SKM-1 treated with dmso at 0.1 percent for 144 hours (cell line): ENCODE results near the gene VPS13D.
"Not testable (repeated sequence)": the region's sequence is repeated elsewhere in the genome, so short reads cannot be mapped to it uniquely, and the experiment has no call there.

Source experiments
- DNase-seq: peaks from one replicate; lab custom pipeline; 2025; ENCODE audit not compliant: unreplicated experiment; lab: John Stamatoyannopoulos, UW

VPS13D gene

GRCh38 chr1:12447849-12448312 lies 218.1 kb downstream of the VPS13D start:
- DNase-seq, result no peak

DNA sequence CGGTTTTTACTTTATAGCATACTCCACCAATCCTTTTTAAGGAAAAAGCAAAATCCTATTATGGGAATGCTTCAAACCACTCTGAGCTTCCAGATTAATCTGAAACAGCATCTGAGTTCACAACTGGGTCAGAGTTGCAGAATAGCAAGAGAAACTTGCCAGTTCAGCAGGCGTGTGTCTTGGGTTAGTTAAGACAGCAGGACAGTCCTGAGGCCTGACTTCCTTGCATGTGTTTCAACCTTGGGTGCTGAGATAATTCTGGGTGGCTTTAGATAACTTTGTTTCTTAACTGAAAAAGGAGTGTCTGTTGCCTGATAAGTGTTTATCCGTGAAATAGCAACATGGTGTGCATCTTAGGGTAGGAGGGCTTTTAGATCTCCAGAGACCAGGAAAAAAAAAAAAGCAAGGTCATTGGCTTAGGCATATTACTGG lies 218.9 kb downstream of the VPS13D start:
- DNase-seq, result no peak

DNA sequence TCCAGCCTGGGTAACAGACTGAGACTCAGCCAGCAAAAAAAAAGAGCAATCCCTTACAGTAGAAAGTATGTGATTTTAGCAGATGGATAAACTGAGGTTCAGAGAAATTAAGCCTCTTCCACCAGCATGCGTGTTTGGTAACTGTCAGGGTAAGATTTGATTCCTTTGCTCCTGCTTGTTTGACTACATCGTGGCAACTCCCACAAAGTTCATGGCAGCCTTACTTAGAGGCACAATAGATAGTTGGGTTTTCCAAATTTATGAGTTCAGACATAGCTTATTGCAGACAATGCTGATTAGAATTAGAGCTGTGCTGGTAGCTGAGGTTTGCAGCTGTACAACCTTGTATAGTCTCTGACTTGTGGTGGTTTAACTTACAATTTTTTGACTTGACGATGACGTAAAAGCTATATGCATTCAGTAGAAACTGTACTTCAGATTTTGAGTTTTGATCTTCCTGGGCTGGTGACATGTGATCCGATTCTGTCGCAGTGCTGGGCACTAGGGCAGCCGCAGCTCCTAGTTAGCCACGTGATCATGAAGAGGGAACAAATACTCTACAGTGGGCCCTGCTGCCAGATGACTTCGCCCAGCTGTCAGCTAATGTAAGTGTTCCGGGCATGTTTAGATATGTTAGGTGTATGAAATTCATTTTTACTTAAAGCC lies 220.4 kb downstream of the VPS13D start:
- DNase-seq, result no peak

DNA sequence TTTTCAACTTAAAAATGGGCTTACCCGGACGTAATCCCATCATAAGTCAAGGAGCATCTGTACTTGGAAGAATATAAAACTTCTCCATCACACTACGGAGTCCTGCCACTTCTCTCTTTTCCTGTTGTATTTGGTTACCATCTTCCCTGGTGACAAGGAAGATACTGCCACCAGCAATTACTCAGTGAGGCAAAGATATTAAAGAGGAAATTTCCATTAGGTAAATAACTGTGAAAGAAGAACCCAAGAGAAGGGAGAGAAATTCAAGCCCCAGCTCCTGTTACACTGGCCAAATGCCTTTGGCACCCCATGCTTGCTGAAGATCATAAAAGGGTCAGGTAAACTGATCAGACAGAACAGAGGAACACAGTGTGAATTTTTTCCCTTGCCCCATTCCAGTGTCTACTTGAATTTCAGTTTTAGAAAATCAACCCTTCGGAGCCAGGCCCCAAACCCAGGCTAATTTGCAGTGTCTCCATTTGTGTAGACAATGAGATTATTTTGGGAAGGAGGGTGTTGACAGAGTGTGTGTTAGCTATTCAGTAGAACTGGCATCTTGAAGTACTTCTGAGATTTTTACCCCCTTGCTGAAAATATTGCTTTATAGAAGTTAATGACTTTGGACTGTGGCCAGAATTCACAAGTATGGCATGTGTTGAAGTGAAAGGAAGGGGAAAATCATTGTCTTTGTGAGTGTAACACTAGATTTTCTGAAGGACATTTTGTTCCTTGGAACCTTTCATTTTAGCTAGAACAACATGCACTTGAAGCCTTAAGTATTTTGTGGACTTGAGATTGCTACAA lies 221.1 kb downstream of the VPS13D start:
- no peak for DNase-seq

- no peak for DNase-seq
These were observed 221.7 kb downstream of the VPS13D start for GRCh38 chr1:12451560-12451900.

- DNase-seq, result no peak
These were observed 222.4 kb downstream of the VPS13D start for GRCh38 chr1:12452262-12452661.

DNA sequence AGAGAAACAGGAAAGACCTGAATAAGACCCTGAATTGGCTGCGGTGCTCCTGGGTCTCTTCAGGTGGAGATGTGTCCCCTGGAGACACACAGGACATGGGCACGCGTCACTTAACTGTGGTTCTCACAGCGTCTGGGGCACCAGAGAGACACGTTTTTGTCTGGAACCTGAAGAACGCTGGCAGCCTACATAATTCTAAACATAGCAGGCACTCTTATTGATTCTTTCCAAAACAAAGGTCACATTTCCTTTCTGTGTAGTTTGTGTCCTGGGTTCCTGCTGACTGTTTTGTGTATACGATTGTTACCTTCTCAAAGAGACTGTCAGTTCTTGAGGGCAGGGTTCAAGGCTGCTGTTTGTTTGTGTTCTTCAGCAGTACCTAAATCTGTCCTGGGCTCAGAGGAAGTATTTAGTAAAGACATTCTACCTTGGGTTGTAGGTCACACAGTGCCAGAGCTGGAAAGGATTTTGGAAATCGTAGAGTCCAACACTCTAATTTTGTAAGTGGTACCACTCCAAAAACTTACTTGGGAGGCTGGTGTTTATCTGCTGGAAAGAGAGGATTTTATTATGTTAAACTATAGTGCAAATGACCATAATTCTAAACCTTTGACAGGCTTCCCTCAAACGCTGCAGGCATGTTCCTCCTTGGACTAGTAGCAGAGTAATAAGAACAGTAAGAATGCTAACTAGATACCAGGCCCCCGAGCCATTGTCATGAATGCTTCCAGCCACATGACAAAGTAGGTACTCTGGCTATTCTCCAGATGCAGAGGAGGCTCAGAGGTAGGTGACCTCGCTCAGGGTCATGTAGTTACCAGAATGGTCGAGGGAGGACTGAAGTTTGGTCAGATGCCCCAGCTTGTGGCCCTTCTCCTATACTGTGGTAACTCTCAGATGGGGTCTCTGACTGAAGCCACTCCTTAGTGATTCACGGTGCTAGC lies 223.8 kb downstream of the VPS13D start:
- no peak for DNase-seq

- DNase-seq, result no peak
These were observed 224.9 kb downstream of the VPS13D start for GRCh38 chr1:12454406-12455391.

DNA sequence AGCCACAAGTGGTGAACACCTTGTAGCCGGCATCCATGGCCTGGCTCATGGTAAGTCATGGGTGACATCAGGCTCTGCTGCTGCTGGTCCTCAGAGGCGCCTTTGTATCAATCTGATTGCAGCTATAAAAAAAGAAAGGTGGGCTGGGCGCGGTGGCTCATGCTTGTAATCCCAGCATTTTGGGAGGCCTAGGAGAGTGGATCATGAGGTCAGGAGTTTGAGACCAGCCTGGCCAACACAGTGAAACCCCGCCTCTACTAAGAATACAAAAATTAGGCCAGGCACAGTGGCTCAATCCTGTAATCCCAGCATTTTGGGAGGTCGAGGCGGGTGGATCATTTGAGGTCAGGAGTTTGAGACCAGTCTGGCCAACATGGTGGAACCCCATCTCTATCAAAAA lies 226.3 kb downstream of the VPS13D start:
- not testable (repeated sequence) for DNase-seq

GRCh38 chr1:12456979-12457378 lies 227.1 kb downstream of the VPS13D start:
- DNase-seq, result no peak

DNA sequence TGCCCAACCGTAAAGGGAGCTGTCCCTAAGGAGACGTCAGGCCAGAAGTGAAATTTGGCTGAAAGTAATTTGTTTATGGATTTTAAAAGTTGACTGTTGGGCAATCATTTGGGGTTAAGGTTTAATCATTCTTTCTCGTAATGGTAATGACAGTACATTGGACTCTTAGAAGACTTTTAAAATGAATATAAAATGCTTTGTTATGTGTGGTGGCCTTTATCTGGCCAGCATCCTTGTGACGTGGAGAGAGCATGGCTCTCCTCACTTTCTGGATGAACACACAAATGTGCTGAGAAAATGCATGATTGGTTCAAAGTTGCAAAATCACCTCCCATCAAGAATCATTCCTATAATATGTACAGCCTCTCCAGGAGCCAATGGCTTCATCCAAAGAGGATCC lies 227.9 kb downstream of the VPS13D start:
- no peak for DNase-seq

GRCh38 chr1:12458571-12458970 lies 228.7 kb downstream of the VPS13D start:
- DNase-seq, result no peak

GRCh38 chr1:12460121-12460520 lies 230.3 kb downstream of the VPS13D start:
- no peak for DNase-seq

DNA sequence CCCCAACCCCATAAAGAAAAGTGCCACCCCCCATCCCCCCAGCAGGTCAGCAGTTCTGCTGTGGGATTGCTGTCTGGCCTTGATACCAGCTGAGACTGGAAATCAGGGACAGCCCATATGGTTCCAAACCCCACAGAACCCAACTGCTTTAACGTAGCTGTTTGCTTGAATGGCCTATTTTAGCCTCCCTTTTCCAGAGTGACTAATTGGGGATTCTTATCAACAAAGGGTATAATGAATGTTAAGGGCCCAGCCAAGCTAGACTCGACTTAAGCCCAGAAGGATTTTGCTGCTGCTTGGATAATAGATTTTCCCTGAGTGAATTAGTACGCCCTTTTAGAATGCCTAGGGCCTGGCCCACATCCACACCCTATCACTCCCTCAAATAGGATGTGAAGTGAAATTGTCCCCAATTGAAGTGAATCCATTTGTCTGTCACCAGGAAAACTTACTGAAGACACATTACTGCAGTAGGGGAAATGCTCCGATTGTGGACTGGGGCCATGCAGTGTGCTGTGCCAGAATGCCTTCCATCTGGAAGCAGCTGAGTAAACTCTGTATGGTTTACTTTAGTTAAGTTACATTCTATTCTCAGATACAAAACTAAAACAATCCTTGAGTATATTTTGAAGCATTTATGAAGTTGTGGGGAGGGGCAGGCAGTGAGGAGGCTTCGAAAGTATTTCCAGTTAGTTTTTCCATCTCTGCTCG lies 231.2 kb downstream of the VPS13D start:
- DNase-seq, result no peak

GRCh38 chr1:12461754-12462153 lies 231.9 kb downstream of the VPS13D start:
- no peak for DNase-seq

- DNase-seq, result no peak
These were observed 232.8 kb downstream of the VPS13D start for GRCh38 chr1:12462586-12462985.

- no peak for DNase-seq
These were observed 234.2 kb downstream of the VPS13D start for GRCh38 chr1:12464045-12464461.

GRCh38 chr1:12464598-12465056 lies 234.8 kb downstream of the VPS13D start:
- DNase-seq, result no peak

- no peak for DNase-seq
These were observed 235.3 kb downstream of the VPS13D start for GRCh38 chr1:12465126-12465525.
